ENCODE data around the gene GABRA1. TPM values are rescaled to one million over a fixed set of nuclear protein-coding genes. Genes with fewer than 3 reads are reported as not detected.

Gene GABRA1
- total and polyA plus RNA-seq, 2 donors: 0.66 to 2.7 TPM

DNA sequence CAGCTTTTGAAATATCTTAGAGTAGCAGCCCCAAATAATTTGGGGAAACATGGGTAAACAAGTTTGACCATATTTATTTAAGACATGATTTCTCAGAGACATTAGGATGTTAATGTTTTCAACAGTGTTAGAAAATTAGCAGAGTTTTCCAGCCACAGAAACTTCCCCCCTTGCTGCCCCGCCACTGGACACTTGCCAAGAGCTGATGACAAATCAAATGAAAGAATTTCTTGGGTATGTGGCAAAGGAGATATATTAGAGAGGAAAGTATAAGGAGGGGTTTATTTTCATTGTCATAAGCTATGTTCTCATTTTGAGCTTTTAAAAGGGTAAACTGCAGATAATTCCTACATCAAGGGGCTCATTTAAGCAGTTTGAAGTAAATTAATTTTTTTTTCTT is 15.9 kb downstream of the GABRA1 start:
- Histone ChIP-seq H3K9me3 (ENCODE audit: control insufficient read depth in 2 of 2, insufficient read depth in 1 of 2, low read length in 1 of 2) (no peaks in the 10 kb centered on the region), H3K4me1 (ENCODE audit: control insufficient read depth in 2 of 2, insufficient read depth in 2 of 2, low read length in 2 of 2) (no peaks in the 10 kb centered on the region), H3K27ac (ENCODE audit: low read depth in 1 of 2, low read length in 1 of 2) (no peak overlapping the region), H3K4me3 (ENCODE audit: low read length in 2 of 2) (no peak overlapping the region), H3K36me3 (ENCODE audit: control insufficient read depth in 2 of 2, insufficient read depth in 2 of 2, low read length in 1 of 2) (no peaks in the 10 kb centered on the region), H3K27me3 (ENCODE audit: control insufficient read depth in 2 of 2, insufficient read depth in 1 of 2, low read length in 1 of 2) (no peaks in the 10 kb centered on the region)
- no peak for DNase-seq (ENCODE audit: low read depth in 6 of 9, low spot score in 9 of 9)
- 13% methylated on average over 1 of the region's 1 CpG for WGBS

DNA sequence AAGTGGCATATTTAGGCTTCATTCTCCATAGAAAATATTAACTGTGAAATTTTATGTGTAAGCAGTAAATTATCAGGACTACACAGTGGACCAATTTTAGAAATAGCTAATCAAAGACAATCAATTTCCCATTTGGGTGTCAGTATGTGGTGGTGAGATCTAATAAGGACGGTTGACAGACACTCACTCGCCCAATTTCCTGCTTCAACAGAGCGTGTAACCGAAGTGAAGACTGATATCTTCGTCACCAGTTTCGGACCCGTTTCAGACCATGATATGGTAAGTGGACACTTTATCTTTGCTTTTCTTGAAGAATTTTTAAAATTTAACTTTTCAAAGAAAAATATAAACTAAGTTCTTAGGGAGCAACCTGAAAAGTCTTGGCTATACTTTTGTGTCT is 17.6 kb downstream of the GABRA1 start:
- Histone ChIP-seq H3K4me1 (ENCODE audit: control insufficient read depth in 2 of 2, insufficient read depth in 2 of 2, low read length in 2 of 2) (no peaks in the 10 kb centered on the region), H3K27ac (ENCODE audit: low read depth in 1 of 2, low read length in 1 of 2) (no peak overlapping the region), H3K36me3 (ENCODE audit: control insufficient read depth in 2 of 2, insufficient read depth in 2 of 2, low read length in 1 of 2) (no peaks in the 10 kb centered on the region), H3K27me3 (ENCODE audit: control insufficient read depth in 2 of 2, insufficient read depth in 1 of 2, low read length in 1 of 2) (no peaks in the 10 kb centered on the region), H3K4me3 (ENCODE audit: low read length in 2 of 2) (no peak overlapping the region), H3K9me3 (ENCODE audit: control insufficient read depth in 2 of 2, insufficient read depth in 1 of 2, low read length in 1 of 2) (no peaks in the 10 kb centered on the region)
- WGBS: 85% methylated on average over 7 of the region's 7 CpGs
- DNase-seq (ENCODE audit: low read depth in 6 of 9, low spot score in 9 of 9): no peak

GRCh38 chr5:161889971-161890370 is 42.1 kb downstream of the GABRA1 start:
- Histone ChIP-seq H3K27ac (ENCODE audit: low read depth in 1 of 2, low read length in 1 of 2) (no peak overlapping the region), H3K36me3 (ENCODE audit: control insufficient read depth in 2 of 2, insufficient read depth in 2 of 2, low read length in 1 of 2) (no peaks in the 10 kb centered on the region), H3K27me3 (ENCODE audit: control insufficient read depth in 2 of 2, insufficient read depth in 1 of 2, low read length in 1 of 2) (no peaks in the 10 kb centered on the region), H3K4me3 (ENCODE audit: low read length in 2 of 2) (no peak overlapping the region), H3K9me3 (ENCODE audit: control insufficient read depth in 2 of 2, insufficient read depth in 1 of 2, low read length in 1 of 2) (no peaks in the 10 kb centered on the region), H3K4me1 (ENCODE audit: control insufficient read depth in 2 of 2, insufficient read depth in 2 of 2, low read length in 2 of 2) (no peaks in the 10 kb centered on the region)
- DNase-seq (ENCODE audit: low read depth in 6 of 9, low spot score in 9 of 9): no peak

GRCh38 chr5:161895514-161895913 is 47.6 kb downstream of the GABRA1 start:
- Histone ChIP-seq H3K4me1 (ENCODE audit: control insufficient read depth in 2 of 2, insufficient read depth in 2 of 2, low read length in 2 of 2) (no peaks in the 10 kb centered on the region), H3K9me3 (ENCODE audit: control insufficient read depth in 2 of 2, insufficient read depth in 1 of 2, low read length in 1 of 2) (no peaks in the 10 kb centered on the region), H3K36me3 (ENCODE audit: control insufficient read depth in 2 of 2, insufficient read depth in 2 of 2, low read length in 1 of 2) (no peaks in the 10 kb centered on the region), H3K4me3 (ENCODE audit: low read length in 2 of 2) (no peak overlapping the region), H3K27me3 (ENCODE audit: control insufficient read depth in 2 of 2, insufficient read depth in 1 of 2, low read length in 1 of 2) (no peaks in the 10 kb centered on the region), H3K27ac (ENCODE audit: low read depth in 1 of 2, low read length in 1 of 2) (no peak overlapping the region)
- 96% methylated on average over 1 of the region's 1 CpG for WGBS
- no peak for DNase-seq (ENCODE audit: low read depth in 6 of 9, low spot score in 9 of 9)

GRCh38 chr5:161897033-161897432 is 49.1 kb downstream of the GABRA1 start:
- DNase-seq (ENCODE audit: low read depth in 6 of 9, low spot score in 9 of 9): no peak
- Histone ChIP-seq H3K9me3 (ENCODE audit: control insufficient read depth in 2 of 2, insufficient read depth in 1 of 2, low read length in 1 of 2) (no peaks in the 10 kb centered on the region), H3K4me3 (ENCODE audit: low read length in 2 of 2) (no peak overlapping the region), H3K4me1 (ENCODE audit: control insufficient read depth in 2 of 2, insufficient read depth in 2 of 2, low read length in 2 of 2) (no peaks in the 10 kb centered on the region), H3K27ac (ENCODE audit: low read depth in 1 of 2, low read length in 1 of 2) (no peak overlapping the region), H3K27me3 (ENCODE audit: control insufficient read depth in 2 of 2, insufficient read depth in 1 of 2, low read length in 1 of 2) (no peaks in the 10 kb centered on the region), H3K36me3 (ENCODE audit: control insufficient read depth in 2 of 2, insufficient read depth in 2 of 2, low read length in 1 of 2) (no peaks in the 10 kb centered on the region)
- WGBS: 95% methylated on average over 7 of the region's 7 CpGs

GRCh38 chr5:161899590-161899989 is 51.7 kb downstream of the GABRA1 start:
- no peak for DNase-seq (ENCODE audit: low read depth in 6 of 9, low spot score in 9 of 9)
- no peak overlapping the region for H3K27ac ChIP-seq (ENCODE audit: low read depth in 1 of 2, low read length in 1 of 2)
- no peaks in the 10 kb centered on the region for H3K36me3 ChIP-seq (ENCODE audit: control insufficient read depth in 2 of 2, insufficient read depth in 2 of 2, low read length in 1 of 2)
- no peaks in the 10 kb centered on the region for H3K9me3 ChIP-seq (ENCODE audit: control insufficient read depth in 2 of 2, insufficient read depth in 1 of 2, low read length in 1 of 2)
- no peaks in the 10 kb centered on the region for H3K27me3 ChIP-seq (ENCODE audit: control insufficient read depth in 2 of 2, insufficient read depth in 1 of 2, low read length in 1 of 2)
- no peaks in the 10 kb centered on the region for H3K4me1 ChIP-seq (ENCODE audit: control insufficient read depth in 2 of 2, insufficient read depth in 2 of 2, low read length in 2 of 2)
- H3K4me3 ChIP-seq (ENCODE audit: low read length in 2 of 2): no peak overlapping the region

DNA sequence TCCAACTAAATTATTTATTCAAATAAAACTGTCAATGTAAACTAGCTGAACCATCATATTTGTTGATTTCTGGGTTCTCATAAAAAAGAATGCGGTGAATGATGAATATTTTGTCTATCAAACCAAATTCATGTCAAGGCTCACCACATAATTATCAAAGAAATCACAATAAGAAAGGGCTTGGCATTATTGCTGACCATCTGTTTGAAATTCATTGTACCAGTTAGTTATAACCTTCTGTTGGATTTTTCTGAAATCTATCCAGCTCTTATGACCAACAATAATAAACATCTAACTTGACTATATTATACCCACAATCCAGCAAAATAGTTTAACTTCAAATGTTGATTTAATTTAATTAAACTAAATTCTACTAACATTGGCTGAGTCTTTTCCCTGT is 53.1 kb downstream of the GABRA1 start:
- H3K36me3 ChIP-seq (ENCODE audit: control insufficient read depth in 2 of 2, insufficient read depth in 2 of 2, low read length in 1 of 2): no peaks in the 10 kb centered on the region
- H3K27ac ChIP-seq (ENCODE audit: low read depth in 1 of 2, low read length in 1 of 2): no peak overlapping the region
- DNase-seq (ENCODE audit: low read depth in 6 of 9, low spot score in 9 of 9): no peak
- H3K27me3 ChIP-seq (ENCODE audit: control insufficient read depth in 2 of 2, insufficient read depth in 1 of 2, low read length in 1 of 2): no peaks in the 10 kb centered on the region
- 98% methylated on average over 1 of the region's 1 CpG for WGBS
- H3K4me1 ChIP-seq (ENCODE audit: control insufficient read depth in 2 of 2, insufficient read depth in 2 of 2, low read length in 2 of 2): no peaks in the 10 kb centered on the region
- H3K9me3 ChIP-seq (ENCODE audit: control insufficient read depth in 2 of 2, insufficient read depth in 1 of 2, low read length in 1 of 2): no peaks in the 10 kb centered on the region
- no peak overlapping the region for H3K4me3 ChIP-seq (ENCODE audit: low read length in 2 of 2)

- DNase-seq (ENCODE audit: low read depth in 6 of 9, low spot score in 9 of 9): no peak
- no peaks in the 10 kb centered on the region for H3K9me3 ChIP-seq (ENCODE audit: control insufficient read depth in 2 of 2, insufficient read depth in 1 of 2, low read length in 1 of 2)
- no peaks in the 10 kb centered on the region for H3K36me3 ChIP-seq (ENCODE audit: control insufficient read depth in 2 of 2, insufficient read depth in 2 of 2, low read length in 1 of 2)
- no peak overlapping the region for H3K27ac ChIP-seq (ENCODE audit: low read depth in 1 of 2, low read length in 1 of 2)
- no peaks in the 10 kb centered on the region for H3K4me1 ChIP-seq (ENCODE audit: control insufficient read depth in 2 of 2, insufficient read depth in 2 of 2, low read length in 2 of 2)
- H3K27me3 ChIP-seq (ENCODE audit: control insufficient read depth in 2 of 2, insufficient read depth in 1 of 2, low read length in 1 of 2): no peaks in the 10 kb centered on the region
- no peak overlapping the region for H3K4me3 ChIP-seq (ENCODE audit: low read length in 2 of 2)
- WGBS: 67% methylated on average over 1 of the region's 1 CpG
Observed at GRCh38 chr5:161921781-161922180, 73.9 kb downstream of the GABRA1 start.

- H3K4me1 ChIP-seq (ENCODE audit: control insufficient read depth in 2 of 2, insufficient read depth in 2 of 2, low read length in 2 of 2): no peaks in the 10 kb centered on the region
- no peaks in the 10 kb centered on the region for H3K27me3 ChIP-seq (ENCODE audit: control insufficient read depth in 2 of 2, insufficient read depth in 1 of 2, low read length in 1 of 2)
- no peak overlapping the region for H3K27ac ChIP-seq (ENCODE audit: low read depth in 1 of 2, low read length in 1 of 2)
- WGBS: 90% methylated on average over 3 of the region's 3 CpGs
- H3K36me3 ChIP-seq (ENCODE audit: control insufficient read depth in 2 of 2, insufficient read depth in 2 of 2, low read length in 1 of 2): no peaks in the 10 kb centered on the region
- no peaks in the 10 kb centered on the region for H3K9me3 ChIP-seq (ENCODE audit: control insufficient read depth in 2 of 2, insufficient read depth in 1 of 2, low read length in 1 of 2)
- DNase-seq (ENCODE audit: low read depth in 6 of 9, low spot score in 9 of 9): no peak
- no peak overlapping the region for H3K4me3 ChIP-seq (ENCODE audit: low read length in 2 of 2)
Observed at GRCh38 chr5:161924270-161924669, 76.3 kb downstream of the GABRA1 start.

DNA sequence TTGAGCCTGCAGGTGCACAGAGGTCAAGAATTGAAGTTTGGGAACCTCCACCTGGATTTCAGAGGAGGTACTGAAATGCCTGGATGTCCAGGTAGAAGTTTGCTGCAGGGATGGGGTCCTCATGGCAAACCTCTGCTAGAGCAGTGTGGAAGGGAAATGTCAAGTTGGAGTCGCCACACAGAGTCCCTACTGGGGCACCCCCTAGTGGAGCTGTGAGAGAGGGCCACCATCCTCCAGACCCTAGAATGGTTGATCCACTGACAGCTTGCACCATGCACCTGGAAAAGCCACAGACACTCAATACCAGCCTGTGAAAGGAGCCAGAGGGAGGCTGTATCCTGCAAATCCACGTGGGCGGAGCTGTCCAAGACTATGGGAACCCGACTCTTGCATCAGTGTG is 78.0 kb downstream of the GABRA1 start:
- DNase-seq (ENCODE audit: low read depth in 6 of 9, low spot score in 9 of 9): no peak
- H3K36me3 ChIP-seq (ENCODE audit: control insufficient read depth in 2 of 2, insufficient read depth in 2 of 2, low read length in 1 of 2): no peaks in the 10 kb centered on the region
- 83% methylated on average over 4 of the region's 4 CpGs for WGBS
- H3K4me3 ChIP-seq (ENCODE audit: low read length in 2 of 2): no peak overlapping the region
- no peaks in the 10 kb centered on the region for H3K4me1 ChIP-seq (ENCODE audit: control insufficient read depth in 2 of 2, insufficient read depth in 2 of 2, low read length in 2 of 2)
- H3K27ac ChIP-seq (ENCODE audit: low read depth in 1 of 2, low read length in 1 of 2): no peak overlapping the region
- H3K9me3 ChIP-seq (ENCODE audit: control insufficient read depth in 2 of 2, insufficient read depth in 1 of 2, low read length in 1 of 2): no peaks in the 10 kb centered on the region
- H3K27me3 ChIP-seq (ENCODE audit: control insufficient read depth in 2 of 2, insufficient read depth in 1 of 2, low read length in 1 of 2): no peaks in the 10 kb centered on the region
